NCI-H1092 treated with DMSO at 0.1 percent for 48 hours (cell line): Measurements from ENCODE around the gene PPEF2.
A peak's percentile ranks its signal among the peaks of the same experiment; 100 is the strongest.

Source experiments
- DNase-seq: peaks from one replicate; lab custom pipeline; 2025; lab: John Stamatoyannopoulos, UW

PPEF2 gene

GRCh38 chr4:75898536-75898935 is 3.7 kb downstream of the PPEF2 start:
- no peak for DNase-seq

- peak; percentile 25 for DNase-seq
These were observed 6.4 kb downstream of the PPEF2 start for GRCh38 chr4:75895744-75896314.

GRCh38 chr4:75892508-75892907 is 9.7 kb downstream of the PPEF2 start:
- no peak for DNase-seq

- DNase-seq: no peak
These were observed 10.6 kb downstream of the PPEF2 start for GRCh38 chr4:75891611-75892010.

- DNase-seq: no peak
These were observed 12.6 kb downstream of the PPEF2 start for GRCh38 chr4:75889537-75890199.

GRCh38 chr4:75886104-75886503 is 16.1 kb downstream of the PPEF2 start:
- no peak for DNase-seq

GRCh38 chr4:75881476-75881875 is 20.8 kb downstream of the PPEF2 start:
- DNase-seq: no peak

GRCh38 chr4:75880278-75880677 is 22.0 kb downstream of the PPEF2 start:
- DNase-seq: no peak

GRCh38 chr4:75878246-75878756 is 24.0 kb downstream of the PPEF2 start:
- DNase-seq: no peak

- no peak for DNase-seq
These were observed 26.0 kb downstream of the PPEF2 start for GRCh38 chr4:75876218-75876617.

- DNase-seq: no peak
These were observed 33.2 kb downstream of the PPEF2 start for GRCh38 chr4:75869100-75869499.

- DNase-seq: no peak
These were observed 35.1 kb downstream of the PPEF2 start for GRCh38 chr4:75867130-75867529.

- DNase-seq: no peak
These were observed 41.6 kb downstream of the PPEF2 start for GRCh38 chr4:75860606-75861005.

GRCh38 chr4:75858721-75859120 is 43.5 kb downstream of the PPEF2 start:
- DNase-seq: no peak

GRCh38 chr4:75849461-75849860 is 52.8 kb downstream of the PPEF2 start:
- no peak for DNase-seq

GRCh38 chr4:75848891-75849290 is 53.4 kb downstream of the PPEF2 start:
- no peak for DNase-seq

- peak; percentile 60 for DNase-seq
These were observed 54.0 kb downstream of the PPEF2 start for GRCh38 chr4:75848171-75848760.

- no peak for DNase-seq
These were observed 56.3 kb downstream of the PPEF2 start for GRCh38 chr4:75845992-75846391.

GRCh38 chr4:75844151-75844662 is 58.0 kb downstream of the PPEF2 start:
- DNase-seq: no peak

GRCh38 chr4:75843596-75843995 is 58.7 kb downstream of the PPEF2 start:
- no peak for DNase-seq

- no peak for DNase-seq
These were observed 60.4 kb downstream of the PPEF2 start for GRCh38 chr4:75841641-75842520.

- no peak for DNase-seq
These were observed 67.5 kb downstream of the PPEF2 start for GRCh38 chr4:75834772-75835154.
